Measurements from ENCODE around the gene EVPLL.

GRCh38 chr17:18331879-18332278 is 45.7 kb upstream of the EVPLL start:
- TF ChIP-seq POLR2AphosphoS5 (IDR thresholded peaks at IDR 0.05; ENCODE audit: borderline replicate concordance, low read depth, low read length) (no peak), EZH2 (IDR thresholded peaks at IDR 0.05) (no peak), FOXP2 (optimal IDR thresholded peaks at IDR 0.05; ENCODE audit: control extremely low read depth, extremely low read length, insufficient read depth) (no peak)
